Activated CD8-positive, alpha-beta memory T cell treated with anti-CD3 and anti-CD28 coated beads for 4 hours (primary cell): ENCODE measurements around the gene GABARAPL2.
"Not testable (repeated sequence)": the region's sequence is repeated elsewhere in the genome, so short reads cannot be mapped to it uniquely, and the experiment has no call there.

ENCODE experiments used
- DNase-seq, 2 donors: peaks; one replicate each; pipeline ENCODE4 v3.0.0-alpha.2; 2020; ENCODE audit warnings: low read depth in 2 of 2

Gene GABARAPL2, protein sequence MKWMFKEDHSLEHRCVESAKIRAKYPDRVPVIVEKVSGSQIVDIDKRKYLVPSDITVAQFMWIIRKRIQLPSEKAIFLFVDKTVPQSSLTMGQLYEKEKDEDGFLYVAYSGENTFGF

DNA sequence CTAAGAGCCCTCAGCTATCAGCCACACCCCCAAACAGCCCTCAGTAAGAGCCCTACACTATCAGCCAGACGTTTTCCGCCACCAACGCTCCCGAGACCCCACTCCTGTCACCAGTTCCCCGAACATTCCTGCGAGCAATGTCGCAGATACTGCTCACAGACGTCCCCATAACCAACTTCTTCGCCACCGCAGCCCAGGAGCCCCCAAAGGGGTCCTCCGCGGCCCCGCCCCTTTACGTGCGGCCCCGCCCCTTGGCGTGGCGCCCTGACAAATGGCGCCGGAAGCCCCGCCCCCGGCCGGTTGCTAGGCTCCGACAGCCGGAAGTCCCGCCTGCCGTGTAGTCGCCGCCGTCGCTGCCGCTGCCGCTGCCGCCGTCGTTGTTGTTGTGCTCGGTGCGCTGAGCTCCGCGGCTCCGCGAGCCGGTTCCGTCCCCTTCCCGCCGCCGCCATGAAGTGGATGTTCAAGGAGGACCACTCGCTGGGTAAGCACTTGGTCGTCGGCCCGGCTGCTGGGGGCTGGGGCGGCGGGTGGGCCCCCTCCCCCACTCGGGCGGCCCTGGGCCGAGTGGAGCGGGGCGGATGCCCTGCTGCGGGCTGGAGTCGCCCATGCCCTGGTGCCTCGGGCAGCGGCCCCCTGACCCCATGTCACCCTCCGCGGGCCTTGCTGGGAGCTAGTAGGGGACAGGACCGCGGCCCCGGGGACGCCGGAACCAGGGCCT is at the start of gene GABARAPL2:
GABARAPL2 (plus strand) TSS at position 340 of the 718 bp plus-strand sequence; CDS start at position 448, 108 bp downstream.
- DNase-seq, result peak; percentile 79 to 82

GRCh38 chr16:75519175-75519574 is 47.0 kb upstream of the GABARAPL2 start:
- no peak for DNase-seq

GRCh38 chr16:75526032-75526790 is 40.0 kb upstream of the GABARAPL2 start:
- no peak for DNase-seq

DNA sequence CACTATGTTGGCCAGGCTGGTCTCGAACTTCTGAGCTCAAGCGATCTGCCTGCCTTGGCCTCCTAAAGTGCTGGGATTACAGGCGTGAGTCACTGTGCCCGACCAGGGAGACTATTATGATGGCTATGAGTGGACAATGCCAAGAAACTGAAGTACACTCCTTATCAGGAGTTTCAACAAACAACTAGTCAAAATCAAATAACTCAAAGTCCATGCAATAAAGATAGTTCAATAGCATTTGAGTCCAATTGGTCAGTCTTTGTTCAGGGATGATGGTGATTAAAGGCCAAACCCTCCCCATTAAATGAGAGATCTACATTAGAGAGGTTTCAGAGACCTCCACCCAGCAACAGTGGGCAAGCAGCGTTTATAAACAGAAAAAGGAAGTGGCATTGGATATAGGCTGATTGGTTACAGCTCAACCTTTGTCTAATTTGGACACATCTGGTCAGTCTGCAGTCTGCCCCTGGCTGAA is 38.3 kb upstream of the GABARAPL2 start:
- no peak for DNase-seq

- DNase-seq, result no peak
These were observed 36.9 kb upstream of the GABARAPL2 start for GRCh38 chr16:75529056-75529905.

DNA sequence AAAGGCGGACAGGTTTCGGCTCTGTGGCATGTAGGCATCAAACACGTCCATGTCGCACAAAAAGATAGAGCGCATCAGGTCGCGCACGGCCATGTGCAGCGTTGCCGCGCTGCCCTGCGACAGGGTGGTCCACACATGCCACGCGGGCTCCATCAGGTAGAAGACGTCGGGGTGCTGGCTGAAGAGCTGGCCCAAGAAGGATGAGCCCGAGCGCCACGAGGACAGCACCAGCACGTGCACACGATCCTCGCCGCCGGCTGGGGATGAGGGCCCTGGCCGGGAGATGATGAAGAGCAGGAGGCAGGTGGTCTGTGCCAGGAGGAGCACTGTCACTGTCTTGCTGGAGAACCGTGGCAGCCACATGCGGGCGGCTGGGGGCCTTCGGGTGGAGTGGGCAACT is 36.2 kb upstream of the GABARAPL2 start:
- DNase-seq, result no peak

DNA sequence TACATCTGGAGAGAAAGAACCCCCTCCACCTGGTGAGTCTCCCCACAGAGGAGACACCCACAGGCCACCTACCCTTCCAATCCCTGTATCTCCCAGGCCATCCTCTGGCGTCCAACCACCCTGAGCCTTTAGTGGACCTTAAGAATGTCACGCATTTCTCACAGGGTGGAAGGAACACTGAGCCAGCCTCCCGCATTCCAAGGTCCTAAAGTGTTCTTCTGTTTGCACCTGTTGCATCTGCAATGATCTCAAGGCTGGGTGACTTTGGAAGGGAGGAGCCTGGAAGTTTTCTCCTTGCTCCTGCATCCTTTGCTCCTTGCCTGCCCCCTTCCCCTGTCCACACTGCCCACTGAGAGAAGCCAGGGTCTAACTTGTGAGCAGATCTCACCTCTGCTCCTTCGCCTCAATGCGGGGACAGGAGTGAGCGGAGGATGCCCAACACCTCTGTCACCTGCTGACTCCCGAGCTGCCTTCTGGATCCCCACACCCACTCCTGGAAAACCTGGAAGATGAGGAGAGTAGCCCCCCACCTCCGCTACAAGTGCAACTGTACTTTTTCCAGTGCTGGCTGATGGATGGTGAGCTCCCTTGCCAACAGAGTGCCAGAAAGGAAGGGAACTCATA is 33.9 kb upstream of the GABARAPL2 start:
- no peak for DNase-seq

DNA sequence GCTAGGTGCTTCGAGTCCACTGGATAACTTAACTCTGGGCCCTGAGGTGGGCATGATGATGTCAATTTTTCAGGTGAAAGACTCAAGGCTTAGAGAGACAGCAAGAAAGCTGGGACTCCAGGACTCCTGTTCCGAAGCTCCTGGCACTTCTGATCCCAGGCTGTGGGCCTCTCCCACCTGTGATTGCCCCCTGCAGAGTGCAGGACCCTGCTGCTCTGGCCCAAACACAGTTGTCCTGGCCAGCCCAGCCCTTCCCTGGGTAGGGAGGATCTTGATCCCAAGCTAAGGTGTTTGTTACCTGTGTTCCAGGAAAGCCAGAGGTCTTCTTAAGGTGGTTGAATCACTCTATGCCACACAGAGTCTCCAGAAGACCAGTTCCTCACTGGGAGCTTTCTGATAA is 33.4 kb upstream of the GABARAPL2 start:
- DNase-seq, result no peak

DNA sequence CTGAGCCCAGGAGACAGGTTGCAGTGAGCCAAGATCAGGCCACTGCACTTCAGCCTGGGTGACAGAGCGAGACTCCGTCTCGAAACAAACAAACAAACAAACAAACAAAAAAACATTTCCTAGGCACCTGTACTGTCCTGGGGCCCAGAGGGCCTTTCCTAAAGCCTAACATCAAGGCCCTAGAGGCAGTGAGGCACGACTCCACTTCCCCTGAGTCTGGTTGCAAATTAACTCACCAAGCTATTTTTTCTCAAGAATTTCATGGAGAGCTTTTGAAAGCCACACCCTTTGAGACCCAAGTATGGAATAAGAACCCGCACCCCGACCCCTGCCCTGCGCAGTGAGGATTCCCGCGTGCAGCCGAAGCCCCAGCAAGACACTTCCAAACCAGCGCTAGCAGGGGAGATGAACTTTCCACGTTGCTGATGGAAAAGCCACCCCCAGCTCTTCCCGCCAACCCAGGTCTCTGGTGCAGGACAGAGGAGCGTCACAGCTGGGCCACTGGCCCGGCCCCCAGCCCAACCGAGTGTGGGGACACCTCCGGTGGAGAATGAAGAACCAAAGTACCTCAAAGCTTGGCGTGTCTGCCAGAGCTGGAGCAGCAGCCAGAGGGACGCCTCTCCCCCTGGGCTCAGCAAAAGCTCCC is 31.5 kb upstream of the GABARAPL2 start:
- no peak for DNase-seq

GRCh38 chr16:75535211-75535843 is 30.9 kb upstream of the GABARAPL2 start:
- DNase-seq, result no peak

GRCh38 chr16:75535901-75536300 is 30.3 kb upstream of the GABARAPL2 start, which contains the start of gene CHST5:
Gene CHST5 (minus strand): TSS chr16:75536108. CDS start chr16:75530384, 5,724 bp downstream.
- DNase-seq, result no peak

GRCh38 chr16:75537776-75538175 is 28.4 kb upstream of the GABARAPL2 start:
- no peak for DNase-seq

GRCh38 chr16:75538882-75539565 is 27.2 kb upstream of the GABARAPL2 start:
- not testable (repeated sequence) for DNase-seq

DNA sequence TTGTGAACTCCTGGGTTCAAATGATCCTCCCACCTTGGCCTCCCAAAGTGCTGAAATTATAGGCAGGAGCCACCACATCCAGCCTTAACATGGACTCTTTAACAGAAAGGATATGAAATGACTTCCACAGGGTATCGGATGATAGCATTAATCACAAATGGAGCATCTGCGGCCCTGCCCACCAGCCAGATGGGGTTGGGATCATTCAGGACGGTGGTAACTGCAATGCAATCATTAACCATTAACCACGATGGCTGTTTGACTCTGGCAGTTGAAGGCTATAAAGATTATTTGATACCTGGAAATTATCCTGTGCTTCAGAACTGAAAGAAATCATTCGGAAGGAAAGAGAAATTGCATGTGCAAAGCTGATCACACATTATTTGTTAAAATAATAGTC is 24.9 kb upstream of the GABARAPL2 start:
- DNase-seq, result no peak

DNA sequence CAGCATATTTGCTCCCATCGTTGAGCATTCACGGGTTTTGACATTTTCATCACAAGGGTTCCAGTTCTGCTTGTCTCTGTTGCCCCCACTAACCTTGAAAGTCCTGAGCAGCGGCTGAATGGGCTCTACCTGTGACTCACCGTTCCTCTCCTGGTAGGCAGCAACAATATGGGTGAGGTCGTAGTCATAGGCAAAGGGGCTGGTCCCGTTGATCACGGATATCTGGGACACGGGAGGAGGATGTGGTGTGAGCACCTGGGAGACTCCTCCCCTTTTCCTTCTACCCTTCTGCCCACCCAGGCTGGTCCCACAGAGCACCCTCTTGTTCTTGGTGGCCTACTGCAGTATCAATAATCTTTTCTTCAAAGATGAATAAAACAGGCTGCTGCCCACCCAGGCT is 23.7 kb upstream of the GABARAPL2 start:
- DNase-seq, result not testable (repeated sequence)

GRCh38 chr16:75545879-75546278 is 20.3 kb upstream of the GABARAPL2 start:
- DNase-seq, result not testable (repeated sequence)

DNA sequence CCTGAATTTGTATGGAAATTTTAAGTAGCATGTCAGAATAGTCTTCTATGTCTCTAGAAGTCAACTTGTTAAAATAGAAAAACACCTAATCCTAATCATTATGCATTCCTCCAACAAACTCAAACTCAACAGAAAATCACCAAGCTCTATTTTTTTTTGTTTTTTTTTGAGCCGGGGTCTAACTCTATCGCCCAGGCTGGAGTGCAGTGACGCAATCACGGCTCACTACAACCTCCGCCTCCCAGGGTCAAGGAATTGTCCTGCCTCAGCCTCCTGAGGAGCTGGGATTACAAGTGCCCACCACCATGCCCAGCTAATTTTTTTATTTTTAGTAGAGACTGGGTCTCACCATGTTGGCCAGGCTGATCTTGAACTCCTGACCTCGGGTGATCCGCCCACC is 19.9 kb upstream of the GABARAPL2 start:
- no peak for DNase-seq

- DNase-seq, result not testable (repeated sequence)
These were observed 17.7 kb upstream of the GABARAPL2 start for GRCh38 chr16:75548456-75548855.

DNA sequence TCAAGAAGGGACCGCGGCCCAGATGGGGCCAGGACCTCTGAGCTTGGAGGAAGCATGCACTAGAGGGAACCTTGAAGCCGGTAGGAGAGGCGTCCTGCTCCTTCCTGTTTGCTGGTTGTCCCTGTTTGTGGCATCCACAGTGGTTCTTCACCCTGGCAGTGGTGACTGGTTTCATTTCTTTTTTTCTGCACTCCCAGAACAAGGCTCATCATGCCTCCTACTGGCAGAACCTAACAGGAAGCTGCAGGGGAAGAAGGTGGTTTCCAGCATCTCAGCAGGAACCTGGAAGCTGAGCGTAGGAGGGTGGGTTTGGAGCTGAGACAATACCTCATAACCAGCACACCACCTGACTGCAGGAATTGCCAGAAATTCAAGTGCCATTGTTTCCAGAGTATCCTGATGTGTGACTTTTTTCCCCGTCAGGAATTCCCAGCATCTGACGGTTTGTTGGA is 15.9 kb upstream of the GABARAPL2 start:
- DNase-seq, result no peak

DNA sequence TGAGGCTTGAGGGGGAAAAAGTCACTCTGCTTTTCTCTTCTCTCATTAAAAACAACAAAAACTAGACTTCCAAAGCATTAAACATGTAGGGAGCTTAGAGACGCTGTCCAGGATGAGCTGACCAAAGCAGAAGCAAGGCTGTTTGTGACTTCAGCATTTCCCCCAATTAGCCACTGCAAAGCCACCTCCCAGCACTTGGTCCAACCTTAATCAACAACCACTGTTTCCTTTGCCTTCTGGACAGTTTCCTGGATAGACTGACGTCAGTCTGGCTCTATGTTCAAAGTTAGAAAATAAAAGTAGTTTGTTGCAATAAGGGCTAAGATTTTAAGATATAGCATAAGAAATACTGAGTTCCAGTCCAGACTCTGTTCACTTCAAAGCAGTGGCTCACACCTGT is 13.2 kb upstream of the GABARAPL2 start:
- no peak for DNase-seq
